ENCODE results near the gene CCSAP. TPM values are rescaled to one million over a fixed set of nuclear protein-coding genes. Genes with fewer than 3 reads are reported as not detected.

Gene CCSAP
- total and polyA plus RNA-seq, 2 of the 4 experiments (the other 2 are of a cell fraction) = 2.3 to 3.8 TPM

GRCh38 chr1:229372251-229372650 lies 29.4 kb upstream of the CCSAP start:
- H3K4me2 ChIP-seq (ENCODE audit: low read depth, low read length) = no peak overlapping the region
- H3K14ac ChIP-seq (replicated peaks; ENCODE audit: low read depth, low read length) = no peak overlapping the region
- no peak overlapping the region for H3K18ac ChIP-seq (ENCODE audit: low read depth, low read length)
- H4K5ac ChIP-seq (ENCODE audit: low read depth, low read length) = no peak overlapping the region
- H3K23ac ChIP-seq (ENCODE audit: low read depth, low read length) = no peak overlapping the region
- no peak overlapping the region for H3K56ac ChIP-seq (ENCODE audit: extremely low read depth, insufficient read depth, low read length)
- no peak overlapping the region for H2BK120ac ChIP-seq (ENCODE audit: low read depth, low read length)
- TF ChIP-seq MXI1 (IDR thresholded peaks at IDR 0.05; ENCODE audit: borderline replicate concordance, low read depth, low read length) (no peak), MAFK (IDR thresholded peaks at IDR 0.05; ENCODE audit: low read depth, low read length) (no peak), RAD21 (IDR thresholded peaks at IDR 0.05; ENCODE audit: low read length) (no peak), NFE2L2 (IDR thresholded peaks at IDR 0.05; ENCODE audit: low read depth, low read length) (no peak), USF2 (IDR thresholded peaks at IDR 0.05; ENCODE audit: low read depth, low read length) (no peak), RCOR1 (IDR thresholded peaks at IDR 0.05; ENCODE audit: insufficient replicate concordance, low read length) (no peak), CHD1 (IDR thresholded peaks at IDR 0.05; ENCODE audit: low read depth, low read length) (no peak), MAZ (IDR thresholded peaks at IDR 0.05; ENCODE audit: borderline replicate concordance, low read depth, low read length) (no peak), CEBPB (IDR thresholded peaks at IDR 0.05; ENCODE audit: low read depth, low read length) (no peak), FOS (IDR thresholded peaks at IDR 0.05; ENCODE audit: low read depth, low read length) (no peak), CTCF (conservative IDR thresholded peaks at IDR 0.05; ENCODE audit: low read depth, low read length) (no peak), BHLHE40 (IDR thresholded peaks at IDR 0.05; ENCODE audit: low read depth, low read length) (no peak), POLR2A (IDR thresholded peaks at IDR 0.05; ENCODE audit: low read depth, low read length) (no peak), SMC3 (IDR thresholded peaks at IDR 0.05; ENCODE audit: low read depth, low read length) (no peak), RFX5 (IDR thresholded peaks at IDR 0.05; ENCODE audit: low read depth, low read length) (no peak), ELK1 (IDR thresholded peaks at IDR 0.05; ENCODE audit: borderline replicate concordance, low read depth, low read length) (no peak)
- no peaks in the 10 kb centered on the region for H3K4me1 ChIP-seq (ENCODE audit: control insufficient read depth, insufficient read depth, low read length)
- H4K20me1 ChIP-seq (ENCODE audit: insufficient read depth, low read length) = no peaks in the 10 kb centered on the region
- BruUV-seq (replicated peaks) = no TSS peak
- H2BK5ac ChIP-seq (ENCODE audit: low read depth, low read length, poor library complexity, severe bottlenecking) = no peak overlapping the region
- H3K36me3 ChIP-seq (ENCODE audit: control insufficient read depth, insufficient read depth, low read length) = no peaks in the 10 kb centered on the region
- no peak overlapping the region for H2AK5ac ChIP-seq (ENCODE audit: low read depth, low read length)
- no peaks in the 10 kb centered on the region for H3K79me1 ChIP-seq (ENCODE audit: low read depth in 1 of 2, low read length in 2 of 2)
- no peak overlapping the region for H4K8ac ChIP-seq (ENCODE audit: low read depth in 2 of 2, low read length in 2 of 2)
- H2AFZ ChIP-seq (replicated peaks; ENCODE audit: low read length, poor library complexity) = no peak overlapping the region
- ChIA-PET CTCF (no interaction called here), POLR2A (ENCODE audit: unreplicated experiment) (no interaction called here)
- H4K91ac ChIP-seq (ENCODE audit: insufficient read depth, low read depth, low read length) = no peak overlapping the region
- H2BK15ac ChIP-seq (ENCODE audit: low read depth, low read length) = no peak overlapping the region
- no peak overlapping the region for H3K9ac ChIP-seq (ENCODE audit: low read depth, low read length)
- no peak for DNase-seq
- H2BK20ac ChIP-seq (ENCODE audit: low read depth, low read length) = no peak overlapping the region
- no peak overlapping the region for H3K27ac ChIP-seq (ENCODE audit: insufficient read depth, low read length)
- intact Hi-C loops (cut with micrococcal nuclease) (no loop called here), in situ Hi-C loops (cut with MboI; ENCODE audit: low sequenced_read_pairs) (no loop called here), dilution Hi-C loops (cut with HindIII; ENCODE audit: low sequenced_read_pairs, unreplicated experiment) (no loop called here)
- no peak for ATAC-seq (ENCODE audit: low read depth)
- H3K4ac ChIP-seq (ENCODE audit: low read depth, low read length) = no peak overlapping the region
- no peak overlapping the region for H2AK9ac ChIP-seq (replicated peaks; ENCODE audit: low read depth, low read length, poor library complexity)
- H3K27me3 ChIP-seq (ENCODE audit: control insufficient read depth, insufficient read depth, low read length) = peaks cover 13% of the 10 kb centered on the region
- no peak overlapping the region for H3K4me3 ChIP-seq (ENCODE audit: insufficient read depth, low read depth, low read length)
- no peaks in the 10 kb centered on the region for H3K9me3 ChIP-seq (ENCODE audit: control insufficient read depth, insufficient read depth, low read length)
- H3K9me1 ChIP-seq (ENCODE audit: insufficient read depth, low read length) = no peaks in the 10 kb centered on the region

Data from IMR-90 (cell line).